ENCODE measurements around the gene UNC13B. TPM values are rescaled to one million over a fixed set of nuclear protein-coding genes. Genes with fewer than 3 reads are reported as not detected.

UNC13B gene
- total and polyA plus RNA-seq, 2 experiments from 2014 or later: 8.7 to 52.1 TPM

- TF ChIP-seq POLR2AphosphoS5 (IDR thresholded peaks at IDR 0.05; ENCODE audit: low read depth): no peak
- TF ChIP-seq EZH2 (IDR thresholded peaks at IDR 0.05; ENCODE audit: low read depth, unreplicated experiment): no peak
- no peak for TF ChIP-seq REST (IDR thresholded peaks at IDR 0.05; ENCODE audit: unreplicated experiment)
- TF ChIP-seq JUNB (IDR thresholded peaks at IDR 0.05; ENCODE audit: unreplicated experiment): no peak
- TF ChIP-seq NANOG (IDR thresholded peaks at IDR 0.05; ENCODE audit: borderline replicate concordance): no peak
Observed at GRCh38 chr9:35279946-35280345, 118.1 kb downstream of the UNC13B start (continued).

GRCh38 chr9:35280399-35280798 is 118.6 kb downstream of the UNC13B start:
- DNase-seq (ENCODE audit: low spot score) (no peak), ATAC-seq (no peak)
- Histone ChIP-seq H3K9me2 (ENCODE audit: insufficient read depth) (no peaks in the 10 kb centered on the region), H2AFZ (no peak overlapping the region), H3F3A (replicated peaks; ENCODE audit: low read depth) (no peaks in the 10 kb centered on the region), H3K4me1 (ENCODE audit: insufficient read depth) (no peaks in the 10 kb centered on the region), H3K27me3 (ENCODE audit: insufficient read depth) (no peaks in the 10 kb centered on the region), H3K36me3 (ENCODE audit: insufficient read depth) (no peaks in the 10 kb centered on the region), H3K4me2 (no peak overlapping the region), H3K4me3 (no peak overlapping the region), H4K20me1 (replicated peaks; ENCODE audit: insufficient read depth) (0 out of 2 replicates have a peak, but pooled peaks cover 3% of the 10 kb centered on the region), H3K79me2 (replicated peaks; ENCODE audit: insufficient read depth) (no peaks in the 10 kb centered on the region), H3K27ac (ENCODE audit: low read depth) (no peak overlapping the region)
- Mint-ChIP-seq H3K27me3 (ENCODE audit: insufficient read depth, low read depth, poor library complexity) (no peaks in the 10 kb centered on the region), H3K4me3 (no peak overlapping the region), H3K9me3 (no peaks in the 10 kb centered on the region), H3K27ac (no peak overlapping the region), H3K4me1 (peaks cover 2% of the 10 kb centered on the region; the same call in 2 of the 3 replicates), H3K36me3 (ENCODE audit: low read depth) (no peaks in the 10 kb centered on the region)
- TF ChIP-seq CREB1 (CRISPR knock-in tag; IDR thresholded peaks at IDR 0.05; ENCODE audit: low read depth) (no peak), ZNF114 (CRISPR knock-in tag; IDR thresholded peaks at IDR 0.05) (no peak), JUNB (IDR thresholded peaks at IDR 0.05; ENCODE audit: unreplicated experiment) (no peak), ZNF331 (CRISPR knock-in tag; IDR thresholded peaks at IDR 0.05; ENCODE audit: low read depth) (no peak)

- Mint-ChIP-seq H3K4me3 (no peak overlapping the region), H3K27me3 (ENCODE audit: insufficient read depth, low read depth, poor library complexity) (peaks cover 1% of the 10 kb centered on the region), H3K9me3 (peaks cover 2% of the 10 kb centered on the region; the same call in 1 of the 3 replicates), H3K27ac (no peak overlapping the region), H3K36me3 (ENCODE audit: low read depth) (no peaks in the 10 kb centered on the region), H3K4me1 (peaks cover 5% of the 10 kb centered on the region; the same call in 2 of the 3 replicates)
- Histone ChIP-seq H3K4me2 (no peak overlapping the region), H3K79me2 (replicated peaks; ENCODE audit: insufficient read depth) (no peaks in the 10 kb centered on the region), H3K4me1 (ENCODE audit: insufficient read depth) (no peaks in the 10 kb centered on the region), H3K27me3 (ENCODE audit: insufficient read depth) (no peaks in the 10 kb centered on the region), H3K36me3 (ENCODE audit: insufficient read depth) (no peaks in the 10 kb centered on the region), H4K20me1 (replicated peaks; ENCODE audit: insufficient read depth) (no peaks in the 10 kb centered on the region), H3K27ac (ENCODE audit: low read depth) (no peak overlapping the region), H3K9me2 (ENCODE audit: insufficient read depth) (0 out of 2 replicates have a peak, but pooled peaks cover 3% of the 10 kb centered on the region), H3F3A (replicated peaks; ENCODE audit: low read depth) (no peaks in the 10 kb centered on the region), H2AFZ (no peak overlapping the region), H3K4me3 (no peak overlapping the region)
- no peak for ATAC-seq
- DNase-seq (ENCODE audit: low spot score): no peak
- TF ChIP-seq CTCF (conservative IDR thresholded peaks at IDR 0.05; ENCODE audit: low read depth in 2 of 2) (no peak), EZH2 (IDR thresholded peaks at IDR 0.05; ENCODE audit: low read depth, unreplicated experiment) (no peak), NANOG (IDR thresholded peaks at IDR 0.05; ENCODE audit: borderline replicate concordance) (no peak), ETS1 (IDR thresholded peaks at IDR 0.05) (no peak), CREB1 (CRISPR knock-in tag; IDR thresholded peaks at IDR 0.05; ENCODE audit: low read depth) (no peak), EZH2phosphoT487 (IDR thresholded peaks at IDR 0.05; ENCODE audit: unreplicated experiment) (no peak), REST (IDR thresholded peaks at IDR 0.05; ENCODE audit: unreplicated experiment) (no peak)
Observed at GRCh38 chr9:35285731-35286130, 123.9 kb downstream of the UNC13B start.
